GM18526 (cell line): ENCODE data around the gene MSH4.
A peak's percentile ranks its signal among the peaks of the same experiment; 100 is the strongest.

ENCODE experiments used
- POLR2A ChIP-seq: IDR thresholded peaks from 3 replicates; pipeline ENCODE4 v1.6.1; 2011; ENCODE audit not compliant: insufficient read length; ENCODE audit errors: extremely low read depth

Gene MSH4

GRCh38 chr1:75796376-75797272 is at the start of gene MSH4:
TSS of gene MSH4 (plus strand) at chr1:75796882. CDS start at chr1:75796986, 104 bp downstream.
- TF ChIP-seq POLR2A = no peak

DNA sequence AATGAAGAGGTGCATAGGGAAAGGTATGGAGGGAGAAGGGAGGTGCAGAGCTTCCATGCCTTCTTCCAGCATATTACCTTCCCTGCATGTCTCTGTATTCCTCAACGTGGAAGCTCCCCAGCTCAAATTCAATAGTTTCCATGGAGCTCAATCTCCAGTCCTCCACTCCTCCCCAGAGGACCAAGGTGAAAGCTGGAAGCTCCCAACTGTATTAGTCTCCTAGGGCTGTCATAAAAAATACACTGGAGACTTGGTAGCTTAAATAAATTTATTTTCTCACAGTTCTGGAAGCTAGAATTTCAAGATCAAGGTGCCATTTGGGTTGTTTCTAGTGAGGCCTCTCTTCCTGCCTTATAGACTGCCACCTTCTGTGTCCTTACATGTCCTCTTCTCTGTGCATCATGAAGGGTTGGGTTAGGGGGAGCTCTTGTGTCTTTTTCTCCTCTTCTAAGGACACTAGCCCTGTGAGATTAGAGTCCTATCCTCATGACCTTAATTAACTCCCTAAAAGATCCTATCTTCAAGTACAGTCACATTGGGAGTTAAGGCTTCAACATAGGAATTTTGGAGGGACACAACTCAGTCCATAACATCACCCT is 32.5 kb upstream of the MSH4 start:
- TF ChIP-seq POLR2A = no peak

DNA sequence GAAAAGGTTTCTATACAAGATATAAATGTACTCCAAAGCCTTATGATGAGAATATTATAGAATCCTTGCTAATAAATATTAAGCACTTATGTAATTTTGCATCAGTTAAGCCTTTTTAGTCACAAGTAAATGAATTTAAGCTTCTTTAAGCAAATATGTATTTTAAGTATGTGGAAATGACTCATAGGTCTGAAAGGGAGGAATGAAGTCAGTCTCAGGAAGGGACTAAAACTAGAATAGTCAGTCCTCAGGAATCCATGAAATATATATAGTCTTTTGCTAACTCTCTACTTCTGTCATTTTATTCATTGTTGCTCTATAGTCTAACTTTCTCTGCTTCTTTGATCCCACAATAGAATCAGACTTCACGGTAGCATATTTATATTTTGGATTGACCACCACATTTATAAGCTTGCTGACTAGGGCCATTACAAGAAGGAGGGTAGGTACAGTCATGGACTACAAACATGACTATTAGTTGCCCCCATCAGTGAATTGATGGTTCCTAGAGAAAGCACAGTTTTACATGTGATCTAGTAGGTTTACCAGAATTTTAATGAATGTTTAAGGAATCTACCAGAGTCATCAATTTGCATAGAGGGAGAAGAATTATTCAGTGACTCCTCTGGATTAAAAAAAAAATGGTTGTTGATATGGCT is 30.9 kb upstream of the MSH4 start:
- no peak for TF ChIP-seq POLR2A

DNA sequence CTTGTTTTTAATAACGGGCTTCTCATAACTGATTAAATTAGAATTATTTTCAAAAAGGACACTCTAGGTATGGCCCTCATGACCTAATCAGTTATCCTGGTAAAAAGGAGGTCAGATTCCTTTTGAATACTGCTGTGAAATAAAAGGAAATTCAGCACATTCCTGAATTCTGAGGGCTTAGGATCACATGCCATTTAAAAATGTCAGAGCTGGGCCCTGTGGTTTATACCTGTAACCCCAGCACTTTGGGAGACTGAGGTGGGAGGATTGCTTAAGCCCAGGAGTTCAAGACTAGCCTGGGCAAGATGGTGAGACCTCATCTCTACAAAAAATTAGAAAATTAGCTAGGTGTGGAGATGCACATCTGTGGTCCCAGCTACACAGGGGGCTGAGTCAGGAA is 28.7 kb upstream of the MSH4 start:
- TF ChIP-seq POLR2A = no peak

GRCh38 chr1:75770761-75771160 is 25.9 kb upstream of the MSH4 start:
- no peak for TF ChIP-seq POLR2A

DNA sequence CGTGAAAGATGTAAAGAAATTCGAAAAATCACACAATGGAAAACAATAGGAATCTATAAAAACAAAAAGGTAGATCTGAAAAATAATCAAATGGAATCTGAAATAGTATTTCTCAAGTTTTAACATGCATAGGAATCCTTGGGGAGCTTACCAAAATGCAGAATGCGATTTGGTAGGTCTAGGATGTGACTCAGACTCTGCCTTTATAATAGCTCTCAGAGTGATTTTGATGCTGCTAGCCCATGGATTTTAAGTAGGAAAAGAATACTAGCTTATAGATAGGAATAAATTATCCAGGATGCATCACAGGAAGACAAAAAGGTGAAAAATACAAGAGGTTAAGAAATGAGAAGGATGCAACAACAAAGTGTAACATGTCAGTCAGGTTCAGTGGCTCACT is 24.7 kb upstream of the MSH4 start:
- no peak for TF ChIP-seq POLR2A

DNA sequence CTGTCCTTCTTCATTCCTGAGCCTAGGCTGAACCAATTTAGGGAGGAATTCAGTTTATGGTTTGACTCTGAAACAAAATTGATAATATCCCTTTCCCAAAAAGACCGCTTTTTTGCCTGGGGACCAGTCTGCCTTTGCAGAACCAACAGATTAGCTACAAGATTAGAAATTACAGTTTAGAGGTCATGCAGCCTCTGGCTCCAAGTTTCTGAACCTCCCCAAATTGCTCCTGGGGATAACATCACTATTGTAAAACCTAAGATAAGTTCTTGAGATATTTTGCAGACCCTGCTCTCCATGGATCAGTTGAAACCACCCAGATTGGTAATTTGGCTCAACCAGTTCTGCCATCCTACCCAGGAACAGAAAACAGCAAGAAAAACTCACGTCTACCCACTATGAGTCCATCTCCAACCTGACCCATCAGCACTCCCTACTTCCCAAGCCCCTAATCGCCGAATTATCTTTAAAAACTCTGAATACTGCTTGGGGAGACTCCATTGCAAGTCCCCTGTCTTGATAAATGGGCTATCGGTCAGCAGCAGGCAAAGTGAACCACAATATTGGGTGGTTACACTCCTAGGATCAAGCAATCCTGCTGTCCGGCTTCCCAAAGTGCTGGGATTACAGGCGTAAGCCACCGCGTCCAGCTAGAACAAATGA is 11.2 kb upstream of the MSH4 start:
- no peak for TF ChIP-seq POLR2A

GRCh38 chr1:75785983-75786853 is 10.5 kb upstream of the MSH4 start, which contains the start of gene RABGGTB:
TSS of gene RABGGTB (plus strand) at chr1:75786256. CDS start at chr1:75786272, 16 bp downstream.
- TF ChIP-seq POLR2A = peak; percentile 99

GRCh38 chr1:75786901-75787493 is 9.7 kb upstream of the MSH4 start:
- TF ChIP-seq POLR2A = no peak

GRCh38 chr1:75787524-75787923 is 9.2 kb upstream of the MSH4 start:
- no peak for TF ChIP-seq POLR2A

DNA sequence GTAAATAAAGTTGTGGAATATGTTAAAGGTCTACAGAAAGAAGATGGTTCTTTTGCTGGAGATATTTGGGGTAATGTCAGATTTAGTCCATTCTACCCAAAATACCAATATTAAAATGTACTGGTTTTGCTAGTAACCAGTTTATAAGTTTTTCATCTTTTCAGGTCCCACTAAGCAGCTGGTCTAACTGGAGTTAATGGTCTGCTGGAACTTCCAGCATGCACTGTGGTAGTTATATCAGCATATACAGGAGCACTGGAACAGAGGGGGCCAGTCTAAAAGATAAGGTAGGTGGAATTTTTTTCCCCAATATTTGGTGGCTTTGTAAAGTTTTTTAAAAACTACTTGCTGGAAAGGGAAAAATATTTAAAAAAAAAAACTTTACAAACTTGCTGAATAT is 6.7 kb upstream of the MSH4 start:
- no peak for TF ChIP-seq POLR2A

DNA sequence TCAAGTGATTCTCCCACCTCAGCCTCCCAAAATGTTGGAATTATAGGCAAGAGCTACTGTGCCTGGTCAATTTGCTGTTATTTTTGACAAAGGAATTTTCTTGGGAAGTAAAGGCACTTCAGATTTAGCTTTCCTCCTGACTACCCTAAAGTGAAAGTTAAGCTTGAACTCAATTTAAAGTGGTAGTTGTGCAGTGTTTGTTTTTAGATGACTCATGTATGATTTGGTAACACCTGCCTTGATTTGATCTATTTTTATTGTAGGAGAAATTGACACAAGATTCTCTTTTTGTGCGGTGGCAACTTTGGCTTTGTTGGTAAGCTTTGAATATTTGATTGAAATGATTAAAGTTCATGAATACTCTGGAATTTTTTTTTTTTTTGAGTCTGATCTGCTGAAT is 5.7 kb upstream of the MSH4 start:
- TF ChIP-seq POLR2A = no peak

DNA sequence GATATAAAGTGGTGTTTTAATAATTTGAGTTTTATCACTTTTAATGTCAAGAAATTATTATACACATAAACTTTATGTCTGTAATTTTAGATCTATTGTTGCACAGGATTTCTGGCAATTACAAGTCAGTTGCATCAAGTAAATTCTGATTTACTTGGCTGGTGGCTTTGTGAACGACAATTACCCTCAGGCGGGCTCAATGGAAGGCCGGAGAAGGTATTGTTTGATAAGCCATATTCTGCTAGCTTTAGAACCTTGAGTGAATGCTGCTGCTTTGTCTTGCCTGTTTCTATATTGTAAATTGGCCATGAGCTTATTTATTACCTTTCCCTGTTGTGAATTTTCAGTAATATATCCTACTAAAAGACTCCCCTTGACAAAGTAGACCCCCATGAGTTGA is 4.6 kb upstream of the MSH4 start:
- no peak for TF ChIP-seq POLR2A

GRCh38 chr1:75794382-75794781 is 2.3 kb upstream of the MSH4 start:
- no peak for TF ChIP-seq POLR2A
